Measurements from ENCODE around the gene ZFAND3.

Gene ZFAND3

GRCh38 chr6:38027685-38028373 is 208.3 kb downstream of the ZFAND3 start:
- Histone ChIP-seq H3K4me1 (ENCODE audit: insufficient read depth, low read length) (peaks cover 23% of the 10 kb centered on the region), H3K9ac (ENCODE audit: low read length) (no peak overlapping the region), H3K27ac (ENCODE audit: low read depth, low read length) (no peak overlapping the region), H3K27me3 (ENCODE audit: control insufficient read depth in 1 of 2, insufficient read depth in 2 of 2, low read length in 2 of 2) (no peaks in the 10 kb centered on the region), H3K9me3 (ENCODE audit: low read length) (no peaks in the 10 kb centered on the region), H3K36me3 (ENCODE audit: insufficient read depth, low read length) (no peaks in the 10 kb centered on the region), H3K4me3 (ENCODE audit: low read depth in 1 of 2, low read length in 2 of 2) (no peak overlapping the region)

DNA sequence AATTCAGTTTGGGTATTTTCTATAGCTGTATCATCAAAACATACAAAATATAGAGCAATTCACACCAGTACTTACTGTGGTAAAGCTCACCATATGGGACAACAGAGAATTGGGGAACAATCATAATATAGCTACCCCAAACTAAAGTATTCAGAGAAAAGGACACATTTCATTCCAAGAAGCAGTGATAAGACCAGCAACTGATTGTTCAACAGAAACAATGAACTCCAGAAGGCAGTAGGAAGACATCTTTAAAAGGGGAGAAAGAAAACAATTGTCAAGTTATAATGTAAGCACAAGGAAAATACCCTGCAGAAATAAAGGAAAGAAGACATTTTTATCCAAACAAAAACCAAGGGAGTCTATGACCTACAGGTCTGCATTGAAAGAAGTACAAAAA is 210.9 kb downstream of the ZFAND3 start:
- Histone ChIP-seq H3K27me3 (ENCODE audit: control insufficient read depth in 1 of 2, insufficient read depth in 2 of 2, low read length in 2 of 2) (no peaks in the 10 kb centered on the region), H3K9ac (ENCODE audit: low read length) (no peak overlapping the region), H3K36me3 (ENCODE audit: insufficient read depth, low read length) (no peaks in the 10 kb centered on the region), H3K4me3 (ENCODE audit: low read depth in 1 of 2, low read length in 2 of 2) (no peak overlapping the region), H3K27ac (ENCODE audit: low read depth, low read length) (no peak overlapping the region), H3K4me1 (ENCODE audit: insufficient read depth, low read length) (peaks cover 42% of the 10 kb centered on the region), H3K9me3 (ENCODE audit: low read length) (no peaks in the 10 kb centered on the region)

DNA sequence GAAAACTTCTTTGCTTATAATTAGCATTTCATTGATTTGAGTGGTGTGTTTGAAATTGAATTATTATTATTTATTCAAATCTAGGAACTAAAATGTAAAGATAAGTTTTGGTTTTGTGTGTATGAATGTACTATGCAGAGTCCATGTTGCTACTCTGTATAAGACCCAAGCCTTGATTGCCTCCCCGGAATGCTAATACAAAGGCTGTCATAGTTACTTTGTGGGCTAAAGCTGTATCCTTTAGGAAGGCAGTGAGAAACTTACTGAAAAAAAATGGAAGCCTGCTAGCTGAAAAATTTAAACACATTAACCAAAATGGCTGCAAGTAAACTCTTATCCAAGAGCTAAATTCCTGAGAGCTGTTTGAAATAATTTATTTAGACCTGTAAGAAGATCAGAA is 213.3 kb downstream of the ZFAND3 start:
- H3K27ac ChIP-seq (ENCODE audit: low read depth, low read length) = no peak overlapping the region
- peaks cover 30% of the 10 kb centered on the region for H3K4me1 ChIP-seq (ENCODE audit: insufficient read depth, low read length)
- H3K9me3 ChIP-seq (ENCODE audit: low read length) = no peaks in the 10 kb centered on the region
- no peaks in the 10 kb centered on the region for H3K36me3 ChIP-seq (ENCODE audit: insufficient read depth, low read length)
- no peak overlapping the region for H3K4me3 ChIP-seq (ENCODE audit: low read depth in 1 of 2, low read length in 2 of 2)
- no peak overlapping the region for H3K9ac ChIP-seq (ENCODE audit: low read length)
- H3K27me3 ChIP-seq (ENCODE audit: control insufficient read depth in 1 of 2, insufficient read depth in 2 of 2, low read length in 2 of 2) = no peaks in the 10 kb centered on the region

DNA sequence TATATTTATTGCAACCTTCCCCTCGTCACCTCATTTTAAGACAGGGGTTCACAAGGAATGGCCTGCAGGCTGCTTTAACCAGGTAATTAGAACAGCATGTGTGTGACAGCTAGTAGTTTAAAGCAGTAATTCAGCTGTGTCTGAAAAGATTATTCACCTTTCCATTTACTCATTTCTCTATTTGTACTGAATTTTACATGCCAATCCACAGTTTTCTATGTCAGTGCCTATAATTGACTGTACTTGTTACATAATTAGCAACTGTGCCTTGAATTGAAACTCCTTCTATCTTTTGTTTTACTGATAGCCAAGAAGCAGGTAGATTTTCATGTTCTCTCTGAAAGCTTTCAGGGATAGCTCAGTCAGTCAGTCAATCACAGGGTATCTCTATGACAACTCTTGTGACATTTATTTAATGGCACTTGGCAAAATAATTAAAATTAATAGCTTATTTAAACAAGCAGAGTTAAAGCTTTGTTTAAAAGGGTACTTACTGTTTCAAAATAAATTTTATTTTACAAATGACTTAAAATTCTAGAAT is 214.0 kb downstream of the ZFAND3 start:
- Histone ChIP-seq H3K27ac (ENCODE audit: low read depth, low read length) (no peak overlapping the region), H3K4me1 (ENCODE audit: insufficient read depth, low read length) (peaks cover 27% of the 10 kb centered on the region), H3K27me3 (ENCODE audit: control insufficient read depth in 1 of 2, insufficient read depth in 2 of 2, low read length in 2 of 2) (no peaks in the 10 kb centered on the region), H3K4me3 (ENCODE audit: low read depth in 1 of 2, low read length in 2 of 2) (no peak overlapping the region), H3K9me3 (ENCODE audit: low read length) (no peaks in the 10 kb centered on the region), H3K9ac (ENCODE audit: low read length) (no peak overlapping the region), H3K36me3 (ENCODE audit: insufficient read depth, low read length) (no peaks in the 10 kb centered on the region)

DNA sequence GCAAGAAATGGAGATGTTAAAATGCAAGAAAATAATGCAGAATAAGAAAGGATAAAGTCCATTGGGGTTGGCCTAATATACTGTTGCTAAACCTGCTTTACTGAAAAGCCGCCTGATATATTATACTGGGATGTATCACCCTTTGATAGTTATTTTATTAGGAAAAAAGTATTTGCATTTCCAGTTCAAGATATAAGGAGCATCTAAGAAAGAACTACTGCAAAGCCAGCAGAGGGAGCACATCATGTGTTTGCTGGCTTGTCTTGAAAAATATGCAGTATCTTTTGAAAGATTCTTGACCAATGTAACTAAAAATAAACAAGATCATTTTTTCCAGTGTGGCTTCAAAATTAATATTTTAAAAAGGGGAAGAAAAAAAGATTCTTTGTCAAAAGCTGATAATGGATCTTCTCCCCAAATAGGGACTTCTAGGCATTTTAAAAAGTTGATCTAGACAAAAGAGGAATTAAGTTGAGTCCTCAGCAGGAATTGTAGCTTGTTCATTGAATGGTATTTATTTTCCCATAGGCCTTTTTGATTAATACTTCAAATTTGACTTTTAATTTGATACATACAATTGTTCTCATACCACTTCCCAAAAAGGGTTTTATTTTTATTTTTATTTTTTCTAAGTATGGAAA is 214.9 kb downstream of the ZFAND3 start:
- no peaks in the 10 kb centered on the region for H3K36me3 ChIP-seq (ENCODE audit: insufficient read depth, low read length)
- no peak overlapping the region for H3K9ac ChIP-seq (ENCODE audit: low read length)
- H3K9me3 ChIP-seq (ENCODE audit: low read length) = no peaks in the 10 kb centered on the region
- H3K4me3 ChIP-seq (ENCODE audit: low read depth in 1 of 2, low read length in 2 of 2) = no peak overlapping the region
- H3K27ac ChIP-seq (ENCODE audit: low read depth, low read length) = no peak overlapping the region
- peaks cover 27% of the 10 kb centered on the region for H3K4me1 ChIP-seq (ENCODE audit: insufficient read depth, low read length)
- H3K27me3 ChIP-seq (ENCODE audit: control insufficient read depth in 1 of 2, insufficient read depth in 2 of 2, low read length in 2 of 2) = no peaks in the 10 kb centered on the region

DNA sequence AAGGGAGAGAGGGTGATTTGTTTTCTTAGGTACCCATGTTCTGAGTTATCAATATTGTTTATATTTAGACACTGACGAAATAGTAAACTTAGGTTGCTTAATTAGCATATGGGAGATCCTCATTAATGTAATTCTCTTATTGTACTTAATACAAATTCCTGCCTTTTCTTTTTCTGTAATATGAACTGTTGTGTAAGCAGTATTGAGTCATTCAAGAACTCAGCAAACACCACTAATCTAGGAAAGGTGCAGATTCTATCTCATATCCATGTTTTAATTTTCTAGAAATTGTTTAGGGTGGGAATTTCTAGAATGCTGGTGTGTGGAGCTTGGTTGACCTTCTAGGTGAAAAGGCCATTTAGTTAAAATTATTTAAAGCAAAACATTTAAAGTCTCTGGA is 216.0 kb downstream of the ZFAND3 start:
- Histone ChIP-seq H3K9ac (ENCODE audit: low read length) (no peak overlapping the region), H3K27me3 (ENCODE audit: control insufficient read depth in 1 of 2, insufficient read depth in 2 of 2, low read length in 2 of 2) (no peaks in the 10 kb centered on the region), H3K4me1 (ENCODE audit: insufficient read depth, low read length) (peaks cover 27% of the 10 kb centered on the region)

DNA sequence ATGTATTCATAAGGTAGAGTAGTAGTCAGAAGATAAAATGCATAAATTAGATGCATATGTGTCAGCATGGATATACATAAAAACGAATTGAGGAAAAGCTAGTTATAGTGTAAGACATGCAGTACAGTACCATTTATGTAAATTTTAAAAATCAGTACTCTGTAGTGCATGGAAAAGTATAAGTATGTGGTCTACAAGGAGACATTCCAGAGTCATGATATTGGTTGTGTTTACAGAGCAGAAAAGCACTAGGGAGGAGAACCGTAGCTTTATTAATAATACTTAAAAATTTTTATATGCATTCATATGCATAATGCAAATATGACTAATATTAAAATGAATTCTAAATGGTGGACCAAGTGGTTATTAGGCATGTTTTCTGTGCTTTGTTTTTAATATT is 220.0 kb downstream of the ZFAND3 start:
- H3K36me3 ChIP-seq (ENCODE audit: insufficient read depth, low read length) = no peaks in the 10 kb centered on the region
- no peaks in the 10 kb centered on the region for H3K9me3 ChIP-seq (ENCODE audit: low read length)
- no peak overlapping the region for H3K9ac ChIP-seq (ENCODE audit: low read length)
- H3K4me3 ChIP-seq (ENCODE audit: low read depth in 1 of 2, low read length in 2 of 2) = no peak overlapping the region
- H3K4me1 ChIP-seq (ENCODE audit: insufficient read depth, low read length) = peaks cover 4% of the 10 kb centered on the region
- H3K27me3 ChIP-seq (ENCODE audit: control insufficient read depth in 1 of 2, insufficient read depth in 2 of 2, low read length in 2 of 2) = no peaks in the 10 kb centered on the region
- H3K27ac ChIP-seq (ENCODE audit: low read depth, low read length) = no peak overlapping the region

More for the DNA sequence above, 216.0 kb downstream of the ZFAND3 start:
- H3K27ac ChIP-seq (ENCODE audit: low read depth, low read length) = no peak overlapping the region
- no peak overlapping the region for H3K4me3 ChIP-seq (ENCODE audit: low read depth in 1 of 2, low read length in 2 of 2)
- H3K9me3 ChIP-seq (ENCODE audit: low read length) = no peaks in the 10 kb centered on the region
- H3K36me3 ChIP-seq (ENCODE audit: insufficient read depth, low read length) = no peaks in the 10 kb centered on the region

GRCh38 chr6:38040254-38040653 is 220.7 kb downstream of the ZFAND3 start:
- no peaks in the 10 kb centered on the region for H3K4me1 ChIP-seq (ENCODE audit: insufficient read depth, low read length)
- H3K9me3 ChIP-seq (ENCODE audit: low read length) = no peaks in the 10 kb centered on the region
- H3K36me3 ChIP-seq (ENCODE audit: insufficient read depth, low read length) = no peaks in the 10 kb centered on the region
- no peak overlapping the region for H3K9ac ChIP-seq (ENCODE audit: low read length)
- no peak overlapping the region for H3K4me3 ChIP-seq (ENCODE audit: low read depth in 1 of 2, low read length in 2 of 2)
- no peaks in the 10 kb centered on the region for H3K27me3 ChIP-seq (ENCODE audit: control insufficient read depth in 1 of 2, insufficient read depth in 2 of 2, low read length in 2 of 2)
- H3K27ac ChIP-seq (ENCODE audit: low read depth, low read length) = no peak overlapping the region

DNA sequence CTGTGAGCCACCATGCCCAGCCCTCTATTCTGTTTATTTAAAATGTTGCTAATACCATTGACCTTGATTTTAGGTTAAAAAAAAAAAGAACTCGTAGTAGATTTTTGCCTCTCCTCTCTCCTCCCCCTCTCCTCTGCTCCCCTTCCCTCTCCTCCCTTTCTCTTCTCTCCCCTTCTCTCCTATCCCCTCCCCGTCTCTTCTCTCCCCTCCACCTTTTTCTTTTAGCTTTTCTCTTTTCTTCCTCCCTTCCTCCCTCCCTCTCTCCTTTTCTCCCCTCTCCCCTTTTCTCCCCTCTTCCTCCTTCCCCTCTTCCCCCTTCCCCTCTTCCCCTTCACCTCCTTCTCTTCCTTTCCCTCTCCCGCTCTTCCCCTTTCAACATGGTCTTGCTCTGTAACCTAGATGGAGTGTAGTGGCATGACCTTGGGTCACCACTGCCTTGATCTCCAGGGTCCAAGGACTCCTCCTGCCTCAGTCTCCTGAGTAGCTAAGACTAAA is 223.8 kb downstream of the ZFAND3 start:
- no peak overlapping the region for H3K27ac ChIP-seq (ENCODE audit: low read depth, low read length)
- no peak overlapping the region for H3K4me3 ChIP-seq (ENCODE audit: low read depth in 1 of 2, low read length in 2 of 2)
- H3K27me3 ChIP-seq (ENCODE audit: control insufficient read depth in 1 of 2, insufficient read depth in 2 of 2, low read length in 2 of 2) = no peaks in the 10 kb centered on the region
- no peak overlapping the region for H3K9ac ChIP-seq (ENCODE audit: low read length)
- no peaks in the 10 kb centered on the region for H3K4me1 ChIP-seq (ENCODE audit: insufficient read depth, low read length)
- H3K9me3 ChIP-seq (ENCODE audit: low read length) = no peaks in the 10 kb centered on the region
- H3K36me3 ChIP-seq (ENCODE audit: insufficient read depth, low read length) = no peaks in the 10 kb centered on the region

GRCh38 chr6:38045701-38046305 is 226.3 kb downstream of the ZFAND3 start:
- H3K27ac ChIP-seq (ENCODE audit: low read depth, low read length) = no peak overlapping the region
- no peaks in the 10 kb centered on the region for H3K4me1 ChIP-seq (ENCODE audit: insufficient read depth, low read length)
- H3K9ac ChIP-seq (ENCODE audit: low read length) = no peak overlapping the region
- no peaks in the 10 kb centered on the region for H3K27me3 ChIP-seq (ENCODE audit: control insufficient read depth in 1 of 2, insufficient read depth in 2 of 2, low read length in 2 of 2)
- no peaks in the 10 kb centered on the region for H3K36me3 ChIP-seq (ENCODE audit: insufficient read depth, low read length)
- H3K9me3 ChIP-seq (ENCODE audit: low read length) = no peaks in the 10 kb centered on the region
- H3K4me3 ChIP-seq (ENCODE audit: low read depth in 1 of 2, low read length in 2 of 2) = no peak overlapping the region

GRCh38 chr6:38047562-38047961 is 228.0 kb downstream of the ZFAND3 start:
- H3K27ac ChIP-seq (ENCODE audit: low read depth, low read length) = no peak overlapping the region

More at GRCh38 chr6:38047562-38047961, 228.0 kb downstream of the ZFAND3 start:
- no peak overlapping the region for H3K4me3 ChIP-seq (ENCODE audit: low read depth in 1 of 2, low read length in 2 of 2)
- no peaks in the 10 kb centered on the region for H3K27me3 ChIP-seq (ENCODE audit: control insufficient read depth in 1 of 2, insufficient read depth in 2 of 2, low read length in 2 of 2)
- no peak overlapping the region for H3K9ac ChIP-seq (ENCODE audit: low read length)
- H3K9me3 ChIP-seq (ENCODE audit: low read length) = no peaks in the 10 kb centered on the region
- no peaks in the 10 kb centered on the region for H3K4me1 ChIP-seq (ENCODE audit: insufficient read depth, low read length)
- no peaks in the 10 kb centered on the region for H3K36me3 ChIP-seq (ENCODE audit: insufficient read depth, low read length)

All from muscle layer of colon (tissue), 2 donors.